SK-N-SH treated with all-trans-retinoic acid at 6 μM for 48 hours (cell line): ENCODE data around the gene ACTL10.

Experiments used
- ATAC-seq: fragments of 200-7000 bp; cut with Tn5 transposase; 3 replicates; pipeline ENCODE4 v1.9.1; 2020; ENCODE audit warnings: mild to moderate bottlenecking, moderate library complexity
- ARNTL ChIP-seq: fragments of 450-650 bp; formaldehyde crosslinking; IDR thresholded peaks from 2 replicates; pipeline ENCODE4 v1.5.0; 2020; ENCODE audit warnings: low read depth, mild to moderate bottlenecking, moderate library complexity, borderline replicate concordance
- BACH2 ChIP-seq: fragments of 250-450 bp; sonication (Bioruptor Pico); IDR thresholded peaks from 2 replicates; pipeline ENCODE4 v1.9.0; 2021; ENCODE audit warnings: mild to moderate bottlenecking, borderline replicate concordance
- CSDC2 ChIP-seq: fragments of 250-450 bp; sonication (Bioruptor Pico); IDR thresholded peaks from 2 replicates; pipeline ENCODE4 v1.5.0; 2020; ENCODE audit warnings: mild to moderate bottlenecking, moderate library complexity
- ESRRG ChIP-seq: fragments of 250-450 bp; sonication (Bioruptor Pico); IDR thresholded peaks from 2 replicates; pipeline ENCODE4 v1.6.1; 2021; ENCODE audit warnings: mild to moderate bottlenecking
- GLIS3 ChIP-seq: fragments of 250-450 bp; sonication (Bioruptor Pico); IDR thresholded peaks from 2 replicates; pipeline ENCODE4 v1.5.0; 2020; ENCODE audit warnings: mild to moderate bottlenecking, moderate library complexity
- SNAI2 ChIP-seq: fragments of 250-450 bp; sonication (Bioruptor Pico); IDR thresholded peaks from 2 replicates; pipeline ENCODE4 v1.5.0; 2020; ENCODE audit warnings: mild to moderate bottlenecking, moderate library complexity
- ZC3H10 ChIP-seq: fragments of 250-450 bp; sonication (Bioruptor Pico); IDR thresholded peaks from 2 replicates; pipeline ENCODE4 v1.5.1; 2021; ENCODE audit warnings: mild to moderate bottlenecking, moderate library complexity
- ZFP3 ChIP-seq: fragments of 250-450 bp; sonication (Bioruptor Pico); IDR thresholded peaks from 2 replicates; pipeline ENCODE4 v1.5.0; 2020; ENCODE audit warnings: mild to moderate bottlenecking, moderate library complexity
- ZFP30 ChIP-seq: fragments of 450-650 bp; formaldehyde crosslinking; IDR thresholded peaks from 2 replicates; pipeline ENCODE4 v1.5.0; 2022; ENCODE audit warnings: mild to moderate bottlenecking, moderate library complexity
- ZNF565 ChIP-seq: fragments of 450-650 bp; formaldehyde crosslinking; conservative IDR thresholded peaks from 2 replicates; pipeline ENCODE4 v1.5.0; 2020; ENCODE audit warnings: low read depth, mild to moderate bottlenecking, moderate library complexity
- ZNF70 ChIP-seq: fragments of 450-650 bp; formaldehyde crosslinking; IDR thresholded peaks from 2 replicates; pipeline ENCODE4 v1.5.0; 2020; ENCODE audit warnings: mild to moderate bottlenecking, moderate library complexity
- TF ChIP-seq, protein P1 (sequence below): fragments of 250-450 bp; sonication (Bioruptor Pico); IDR thresholded peaks from 2 replicates; pipeline ENCODE4 v1.5.1; 2020; ENCODE audit warnings: low read depth, mild to moderate bottlenecking, moderate library complexity
- TF ChIP-seq, protein P2 (sequence below): fragments of 250-450 bp; sonication (Bioruptor Pico); IDR thresholded peaks from 2 replicates; pipeline ENCODE4 v1.5.0; 2020; ENCODE audit warnings: mild to moderate bottlenecking, moderate library complexity
- TF ChIP-seq, protein P3 (sequence below): fragments of 250-450 bp; sonication (Bioruptor Pico); IDR thresholded peaks from 2 replicates; pipeline ENCODE4 v1.5.1; 2021; ENCODE audit warnings: mild to moderate bottlenecking, moderate library complexity

Gene ACTL10

DNA sequence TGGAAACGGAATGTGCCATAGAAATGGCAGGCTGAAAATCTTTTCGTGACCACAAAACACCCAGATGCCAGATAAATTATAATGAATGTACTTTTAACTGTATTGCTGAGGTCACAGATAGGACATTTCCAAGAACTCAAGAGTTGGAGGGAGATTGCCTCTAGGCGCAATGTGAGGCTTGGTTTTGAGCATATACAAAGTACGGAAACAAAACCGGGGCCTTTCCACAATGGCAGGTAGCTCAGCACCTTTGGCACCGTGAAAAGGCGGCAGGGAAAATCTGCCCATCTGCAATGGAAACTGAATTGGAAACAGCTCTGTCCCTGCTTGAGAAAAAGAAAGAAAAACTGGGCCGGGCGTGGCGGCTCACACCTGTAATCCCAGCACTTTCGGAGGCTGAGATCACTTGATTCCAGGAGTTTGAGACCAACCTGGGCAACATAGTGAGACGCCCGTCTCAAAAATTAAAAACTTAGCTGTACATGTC is 15.1 kb upstream of the ACTL10 start:
- no peak for ATAC-seq
- TF ChIP-seq, protein P1, sequence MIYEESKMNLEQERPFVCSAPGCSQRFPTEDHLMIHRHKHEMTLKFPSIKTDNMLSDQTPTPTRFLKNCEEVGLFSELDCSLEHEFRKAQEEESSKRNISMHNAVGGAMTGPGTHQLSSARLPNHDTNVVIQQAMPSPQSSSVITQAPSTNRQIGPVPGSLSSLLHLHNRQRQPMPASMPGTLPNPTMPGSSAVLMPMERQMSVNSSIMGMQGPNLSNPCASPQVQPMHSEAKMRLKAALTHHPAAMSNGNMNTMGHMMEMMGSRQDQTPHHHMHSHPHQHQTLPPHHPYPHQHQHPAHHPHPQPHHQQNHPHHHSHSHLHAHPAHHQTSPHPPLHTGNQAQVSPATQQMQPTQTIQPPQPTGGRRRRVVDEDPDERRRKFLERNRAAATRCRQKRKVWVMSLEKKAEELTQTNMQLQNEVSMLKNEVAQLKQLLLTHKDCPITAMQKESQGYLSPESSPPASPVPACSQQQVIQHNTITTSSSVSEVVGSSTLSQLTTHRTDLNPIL, result no peak
- TF ChIP-seq ZFP30 (CRISPR knock-in tag), result no peak
- TF ChIP-seq BACH2, result no peak
- TF ChIP-seq ZFP3, result no peak
- TF ChIP-seq ESRRG (CRISPR knock-in tag), result no peak
- TF ChIP-seq CSDC2 (CRISPR knock-in tag), result no peak
- no peak for TF ChIP-seq ZNF565
- no peak for TF ChIP-seq ZNF70 (CRISPR knock-in tag)
- TF ChIP-seq, protein P2, sequence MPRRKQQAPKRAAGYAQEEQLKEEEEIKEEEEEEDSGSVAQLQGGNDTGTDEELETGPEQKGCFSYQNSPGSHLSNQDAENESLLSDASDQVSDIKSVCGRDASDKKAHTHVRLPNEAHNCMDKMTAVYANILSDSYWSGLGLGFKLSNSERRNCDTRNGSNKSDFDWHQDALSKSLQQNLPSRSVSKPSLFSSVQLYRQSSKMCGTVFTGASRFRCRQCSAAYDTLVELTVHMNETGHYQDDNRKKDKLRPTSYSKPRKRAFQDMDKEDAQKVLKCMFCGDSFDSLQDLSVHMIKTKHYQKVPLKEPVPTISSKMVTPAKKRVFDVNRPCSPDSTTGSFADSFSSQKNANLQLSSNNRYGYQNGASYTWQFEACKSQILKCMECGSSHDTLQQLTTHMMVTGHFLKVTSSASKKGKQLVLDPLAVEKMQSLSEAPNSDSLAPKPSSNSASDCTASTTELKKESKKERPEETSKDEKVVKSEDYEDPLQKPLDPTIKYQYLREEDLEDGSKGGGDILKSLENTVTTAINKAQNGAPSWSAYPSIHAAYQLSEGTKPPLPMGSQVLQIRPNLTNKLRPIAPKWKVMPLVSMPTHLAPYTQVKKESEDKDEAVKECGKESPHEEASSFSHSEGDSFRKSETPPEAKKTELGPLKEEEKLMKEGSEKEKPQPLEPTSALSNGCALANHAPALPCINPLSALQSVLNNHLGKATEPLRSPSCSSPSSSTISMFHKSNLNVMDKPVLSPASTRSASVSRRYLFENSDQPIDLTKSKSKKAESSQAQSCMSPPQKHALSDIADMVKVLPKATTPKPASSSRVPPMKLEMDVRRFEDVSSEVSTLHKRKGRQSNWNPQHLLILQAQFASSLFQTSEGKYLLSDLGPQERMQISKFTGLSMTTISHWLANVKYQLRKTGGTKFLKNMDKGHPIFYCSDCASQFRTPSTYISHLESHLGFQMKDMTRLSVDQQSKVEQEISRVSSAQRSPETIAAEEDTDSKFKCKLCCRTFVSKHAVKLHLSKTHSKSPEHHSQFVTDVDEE, result no peak
- no peak for TF ChIP-seq ARNTL (CRISPR knock-in tag)
- TF ChIP-seq, protein P3, sequence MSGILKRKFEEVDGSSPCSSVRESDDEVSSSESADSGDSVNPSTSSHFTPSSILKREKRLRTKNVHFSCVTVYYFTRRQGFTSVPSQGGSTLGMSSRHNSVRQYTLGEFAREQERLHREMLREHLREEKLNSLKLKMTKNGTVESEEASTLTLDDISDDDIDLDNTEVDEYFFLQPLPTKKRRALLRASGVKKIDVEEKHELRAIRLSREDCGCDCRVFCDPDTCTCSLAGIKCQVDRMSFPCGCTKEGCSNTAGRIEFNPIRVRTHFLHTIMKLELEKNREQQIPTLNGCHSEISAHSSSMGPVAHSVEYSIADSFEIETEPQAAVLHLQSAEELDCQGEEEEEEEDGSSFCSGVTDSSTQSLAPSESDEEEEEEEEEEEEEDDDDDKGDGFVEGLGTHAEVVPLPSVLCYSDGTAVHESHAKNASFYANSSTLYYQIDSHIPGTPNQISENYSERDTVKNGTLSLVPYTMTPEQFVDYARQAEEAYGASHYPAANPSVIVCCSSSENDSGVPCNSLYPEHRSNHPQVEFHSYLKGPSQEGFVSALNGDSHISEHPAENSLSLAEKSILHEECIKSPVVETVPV, result no peak
- no peak for TF ChIP-seq GLIS3

DNA sequence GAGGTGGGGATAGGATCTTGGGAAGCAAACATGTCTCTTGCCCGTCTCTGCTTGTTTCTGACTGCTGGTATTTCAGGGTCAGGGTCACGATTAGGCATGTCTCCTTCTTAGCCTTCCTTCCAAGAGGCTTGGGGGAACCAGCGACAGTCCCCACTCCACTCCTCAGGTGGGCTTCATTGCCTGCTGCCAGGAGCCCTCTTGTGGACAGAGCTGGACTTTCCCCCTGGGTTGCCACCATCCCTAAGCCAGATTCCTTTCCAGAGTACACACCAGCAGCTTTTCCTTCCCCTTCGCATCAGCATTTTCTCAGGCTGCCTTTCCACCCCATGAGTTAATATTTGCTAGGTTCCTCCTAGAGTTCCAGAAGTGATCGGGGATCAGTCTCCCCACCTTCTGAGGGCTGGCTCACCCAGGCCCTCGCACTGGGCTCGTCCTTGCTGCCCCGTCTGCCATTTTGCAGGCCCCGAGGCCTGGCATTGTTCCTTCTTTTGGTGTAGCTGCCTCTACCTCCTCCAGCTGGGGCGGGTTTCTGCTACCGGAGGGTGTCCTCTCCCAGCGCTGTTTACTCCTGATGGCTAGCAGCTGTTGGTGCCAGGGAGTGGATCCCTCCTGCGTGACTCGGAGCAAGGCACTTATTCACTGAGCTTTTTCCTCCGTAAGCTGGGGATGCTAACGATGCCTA is 13.4 kb upstream of the ACTL10 start:
- TF ChIP-seq ZNF565, result no peak
- TF ChIP-seq ARNTL (CRISPR knock-in tag), result no peak
- TF ChIP-seq ZFP3, result no peak
- peak; percentile 86 for ATAC-seq

DNA sequence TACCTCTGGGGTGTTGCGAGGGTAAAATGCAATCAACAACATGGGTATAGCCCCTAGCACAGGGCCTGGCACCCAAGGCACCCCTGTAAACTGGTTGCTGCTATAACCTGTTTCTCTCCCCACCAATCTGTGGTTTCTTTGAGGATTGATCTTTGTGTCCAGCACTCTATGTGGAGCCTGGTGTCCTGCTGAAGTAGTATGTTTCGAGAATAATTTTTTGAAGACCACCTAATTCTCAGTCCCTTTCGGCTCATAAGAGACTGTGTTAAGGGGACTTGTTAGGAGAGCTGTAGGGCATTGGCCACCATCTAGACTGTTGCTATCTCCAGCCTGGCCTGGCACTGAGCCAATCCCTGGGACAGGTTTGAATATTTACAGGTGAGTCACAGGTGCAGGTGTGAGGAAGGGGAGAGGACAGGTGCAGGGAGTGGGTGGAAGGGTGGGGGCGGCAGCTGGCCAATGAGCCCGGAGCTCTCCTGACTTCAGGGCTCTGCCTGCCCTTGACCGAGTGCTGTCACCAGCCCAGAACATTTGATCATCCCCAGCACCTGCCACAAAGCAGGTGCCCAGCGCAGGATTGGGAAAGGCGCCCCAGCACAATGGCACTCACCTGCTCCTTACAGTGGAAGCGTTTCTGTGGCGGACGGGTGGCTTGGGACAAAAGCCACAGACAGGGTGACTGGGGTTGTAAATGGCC is 12.7 kb upstream of the ACTL10 start:
- ATAC-seq, result no peak
- TF ChIP-seq ZC3H10 (no peak), SNAI2 (CRISPR knock-in tag) (no peak)

DNA sequence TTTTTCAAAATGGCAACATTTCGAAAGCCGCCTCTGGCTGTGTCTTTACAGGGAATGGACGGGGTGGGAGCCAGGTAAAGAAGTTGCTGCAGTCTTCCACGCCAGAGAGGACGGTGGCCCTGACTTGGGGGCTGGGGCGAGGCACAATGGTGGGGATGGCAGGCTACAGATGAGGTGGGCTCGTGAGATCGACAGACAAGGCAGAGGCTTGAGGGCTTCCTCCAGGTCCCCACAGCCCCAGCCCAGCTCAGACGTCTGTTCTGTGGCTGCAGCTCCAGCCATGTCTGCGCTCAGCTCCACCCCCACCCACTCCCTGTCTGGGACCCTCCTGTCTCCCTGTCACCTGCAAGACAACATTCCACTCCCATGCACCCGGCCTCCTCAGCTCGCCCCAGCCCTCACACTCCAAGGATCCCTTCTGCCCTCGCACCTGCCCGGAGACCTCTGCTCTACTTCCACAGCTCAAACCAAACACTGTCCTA is 12.0 kb upstream of the ACTL10 start:
- TF ChIP-seq SNAI2 (CRISPR knock-in tag) (no peak), ZNF70 (CRISPR knock-in tag) (no peak), ZFP30 (CRISPR knock-in tag) (no peak)
- TF ChIP-seq, protein P2, result no peak
- ATAC-seq, result no peak

DNA sequence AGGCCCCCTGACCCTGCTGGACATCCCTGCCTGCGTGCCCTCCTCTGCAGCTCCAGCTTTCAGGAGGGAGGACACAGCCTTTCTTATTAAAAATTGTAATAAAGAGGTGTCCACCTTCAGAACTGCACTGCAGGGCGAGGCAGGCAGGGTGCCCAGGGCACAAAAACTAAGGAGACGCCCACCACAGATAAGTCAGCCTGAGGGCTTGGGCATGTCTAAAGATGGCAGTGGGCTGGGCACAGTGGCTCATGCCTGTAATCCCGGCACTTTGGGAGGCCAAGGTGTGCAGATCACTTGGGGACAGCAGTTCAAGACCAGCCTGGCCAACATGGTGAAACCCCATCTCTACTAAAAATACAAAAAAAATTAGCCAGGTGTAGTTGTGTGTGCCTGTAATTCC is 11.6 kb upstream of the ACTL10 start:
- TF ChIP-seq ESRRG (CRISPR knock-in tag), result no peak
- no peak for TF ChIP-seq SNAI2 (CRISPR knock-in tag)
- no peak for TF ChIP-seq ZC3H10
- ATAC-seq, result no peak
